AML-193 (cell line): ENCODE data around the gene MEPCE.
A peak's percentile ranks its signal among the peaks of the same experiment; 100 is the strongest.

Experiments
- DNase-seq, 2 experiments: peaks; one replicate each; lab custom pipeline; 2025; lab: John Stamatoyannopoulos, UW

MEPCE gene

DNA sequence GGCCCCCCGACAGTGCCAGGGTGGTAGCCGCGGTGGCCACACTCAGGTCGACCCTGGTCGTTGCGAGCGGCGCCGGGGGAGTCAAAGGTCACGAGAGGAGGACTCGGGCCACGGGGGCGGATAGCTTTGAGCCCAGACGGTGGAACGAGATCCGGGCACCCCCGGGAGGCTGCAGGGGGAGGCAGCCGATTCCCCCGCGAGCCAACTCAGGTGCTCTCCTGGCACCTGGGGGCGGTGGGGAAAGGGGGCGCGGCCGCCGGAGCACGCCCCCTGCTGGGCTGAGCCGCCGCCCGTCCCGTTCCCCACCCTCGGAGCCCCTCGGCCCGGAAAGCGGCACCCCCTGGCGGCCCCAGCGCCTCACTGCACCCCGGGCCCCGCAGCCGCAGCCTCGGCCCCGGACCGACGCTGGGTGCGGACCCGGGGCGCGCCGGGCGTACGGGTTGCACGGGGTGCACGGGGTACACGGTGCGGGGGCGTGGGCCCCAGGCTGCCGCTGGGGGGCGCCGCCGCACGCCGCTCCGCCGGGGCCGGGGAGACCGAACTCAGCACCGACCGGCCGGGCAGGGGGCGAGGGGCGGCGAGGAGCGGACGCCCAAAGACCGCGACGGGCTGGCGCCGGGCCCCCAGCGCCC lies 53.6 kb downstream of the MEPCE start:
- peak; percentile 25 to 52 for DNase-seq
